OCI-LY1 (cell line): ENCODE results near the gene RASL10A.

Experiments
- H2AFZ ChIP-seq: fragments of 200-600 bp; sonication (generic), shearing (Covaris generic); 2 replicates; pipeline ENCODE4 v1.6.0; 2014; ENCODE audit warnings: antibody characterized with exemption, mild to moderate bottlenecking, low read length
- H3F3A ChIP-seq: fragments of 200-600 bp; sonication (generic), shearing (Covaris generic); 2 replicates; pipeline ENCODE4 v1.6.0; 2014; ENCODE audit warnings: mild to moderate bottlenecking, antibody characterized with exemption, low read length, moderate library complexity; ENCODE audit not compliant: insufficient read depth
- H3K27ac ChIP-seq: fragments of 200-600 bp; sonication (generic); 2 replicates; pipeline ENCODE4 v1.5.1; 2014; ENCODE audit warnings: low read length, mixed run types, mild to moderate bottlenecking, low read depth; ENCODE audit not compliant: poor library complexity, severe bottlenecking
- H3K27me3 ChIP-seq: fragments of 200-600 bp; sonication (generic); 2 replicates; pipeline ENCODE4 v1.6.0; 2014; ENCODE audit warnings: antibody characterized with exemption, mild to moderate bottlenecking, low read length, moderate library complexity; ENCODE audit not compliant: insufficient read depth
- H3K36me3 ChIP-seq: fragments of 200-600 bp; sonication (generic); 2 replicates; pipeline ENCODE4 v1.6.1; 2014; ENCODE audit warnings: mild to moderate bottlenecking, antibody characterized with exemption, low read length, moderate library complexity, mixed read lengths; ENCODE audit not compliant: insufficient read depth
- H3K4me1 ChIP-seq: fragments of 200-600 bp; sonication (generic); 2 replicates; pipeline ENCODE4 v1.5.1; 2014; ENCODE audit warnings: mild to moderate bottlenecking, low read length, moderate library complexity; ENCODE audit not compliant: insufficient read depth, severe bottlenecking
- H3K4me2 ChIP-seq: fragments of 200-600 bp; sonication (generic), shearing (Covaris generic); 2 replicates; pipeline ENCODE4 v1.6.1; 2014; ENCODE audit warnings: low read length
- H3K4me3 ChIP-seq: fragments of 200-600 bp; sonication (generic); 2 replicates; pipeline ENCODE4 v1.5.1; 2014; ENCODE audit warnings: low read length, low read depth, mild to moderate bottlenecking, mixed read lengths; ENCODE audit not compliant: poor library complexity, severe bottlenecking
- H3K79me2 ChIP-seq: fragments of 200-600 bp; shearing (Covaris generic); 2 replicates; pipeline ENCODE4 v1.6.1; 2016; ENCODE audit warnings: mixed run types, low read length, mixed read lengths; ENCODE audit not compliant: insufficient read depth
- H3K9ac ChIP-seq: fragments of 200-600 bp; sonication (generic), shearing (Covaris generic); 2 replicates; pipeline ENCODE4 v1.6.1; 2014; ENCODE audit warnings: mild to moderate bottlenecking, low read length, mixed read lengths
- H3K9me2 ChIP-seq: fragments of 200-600 bp; sonication (generic), shearing (Covaris generic); 2 replicates; pipeline ENCODE4 v1.6.1; 2014; ENCODE audit warnings: low read depth, mild to moderate bottlenecking, low read length, mixed read lengths
- H3K9me3 ChIP-seq: fragments of 200-600 bp; shearing (Covaris generic); 2 replicates; pipeline ENCODE4 v1.6.1; 2014; ENCODE audit warnings: low read length, mixed read lengths
- H4K20me1 ChIP-seq: fragments of 200-600 bp; sonication (generic), shearing (Covaris generic); 2 replicates; pipeline ENCODE4 v1.6.0; 2016; ENCODE audit warnings: mild to moderate bottlenecking, low read length; ENCODE audit not compliant: insufficient read depth
- CTCF ChIP-seq: fragments of 200-600 bp; sonication (generic), shearing (Covaris generic); IDR thresholded peaks from 2 replicates; pipeline ENCODE4 v1.5.1; 2017; ENCODE audit warnings: mild to moderate bottlenecking, antibody characterized with exemption, low read length, moderate library complexity, mixed read lengths
- EZH2 ChIP-seq: fragments of 200-600 bp; sonication (generic), shearing (Covaris generic); IDR thresholded peaks from 2 replicates; pipeline ENCODE4 v1.8.0; 2017; ENCODE audit warnings: borderline replicate concordance, mixed run types, mild to moderate bottlenecking, antibody characterized with exemption, low read length, moderate library complexity, mixed read lengths

RASL10A gene

GRCh38 chr22:29306835-29307595, 8.5 kb downstream of the RASL10A start:
- H3K9me2 ChIP-seq, result no peaks in the 10 kb centered on the region
- peak overlapping the region; percentile 50 for H3K4me2 ChIP-seq
- no peak overlapping the region for H3K27ac ChIP-seq
- peaks cover 8% of the 10 kb centered on the region; the same call in 1 of the 2 replicates for H3K27me3 ChIP-seq
- H2AFZ ChIP-seq, result no peak overlapping the region
- no peaks in the 10 kb centered on the region for H3K36me3 ChIP-seq
- no peaks in the 10 kb centered on the region for H3F3A ChIP-seq
- no peaks in the 10 kb centered on the region for H4K20me1 ChIP-seq
- peaks cover 8% of the 10 kb centered on the region for H3K4me1 ChIP-seq
- no peaks in the 10 kb centered on the region for H3K79me2 ChIP-seq
- no peak for TF ChIP-seq EZH2
- TF ChIP-seq CTCF, result no peak
- H3K9me3 ChIP-seq, result no peaks in the 10 kb centered on the region
- H3K9ac ChIP-seq, result no peak overlapping the region
- H3K4me3 ChIP-seq, result peak overlapping the region; percentile 16

GRCh38 chr22:29306175-29306834, 9.2 kb downstream of the RASL10A start, which contains the start of gene GAS2L1:
Gene GAS2L1 (plus strand): TSS chr22:29306650. CDS start chr22:29308106, 1,456 bp downstream.
- no peaks in the 10 kb centered on the region for H3K36me3 ChIP-seq
- no peaks in the 10 kb centered on the region for H4K20me1 ChIP-seq
- no peaks in the 10 kb centered on the region for H3F3A ChIP-seq
- H3K4me1 ChIP-seq, result peaks cover 8% of the 10 kb centered on the region
- peak within 1 kb of the TSS; percentile 50 for H3K4me2 ChIP-seq
- H3K27me3 ChIP-seq, result peaks cover 8% of the 10 kb centered on the region; the same call in 1 of the 2 replicates
- no peak within 1 kb of the TSS for H3K9ac ChIP-seq
- H3K27ac ChIP-seq, result no peak within 1 kb of the TSS
- no peaks in the 10 kb centered on the region for H3K79me2 ChIP-seq
- H3K9me3 ChIP-seq, result no peaks in the 10 kb centered on the region
- TF ChIP-seq EZH2, result no peak
- peak; percentile 39 for TF ChIP-seq CTCF
- H3K4me3 ChIP-seq, result peak within 1 kb of the TSS; percentile 16
- H3K9me2 ChIP-seq, result no peaks in the 10 kb centered on the region
- H2AFZ ChIP-seq, result no peak within 1 kb of the TSS

- no peaks in the 10 kb centered on the region for H4K20me1 ChIP-seq
- no peak overlapping the region for H2AFZ ChIP-seq
- no peak overlapping the region for H3K27ac ChIP-seq
- peaks cover 4% of the 10 kb centered on the region for H3K36me3 ChIP-seq
- no peaks in the 10 kb centered on the region for H3K9me2 ChIP-seq
- TF ChIP-seq CTCF (no peak), EZH2 (no peak)
- H3F3A ChIP-seq, result no peaks in the 10 kb centered on the region
- H3K9ac ChIP-seq, result no peak overlapping the region
- peaks cover 8% of the 10 kb centered on the region; the same call in 1 of the 2 replicates for H3K27me3 ChIP-seq
- no peak overlapping the region for H3K4me3 ChIP-seq
- H3K4me2 ChIP-seq, result peak overlapping the region; percentile 50
- H3K4me1 ChIP-seq, result peaks cover 8% of the 10 kb centered on the region
- no peaks in the 10 kb centered on the region for H3K9me3 ChIP-seq
- H3K79me2 ChIP-seq, result no peaks in the 10 kb centered on the region
Observed at GRCh38 chr22:29305836-29306174, 9.7 kb downstream of the RASL10A start.
